A673 (cell line): ENCODE results near the gene SOS1. TPM values are rescaled to one million over a fixed set of nuclear protein-coding genes. Genes with fewer than 3 reads are reported as not detected.
A peak's percentile ranks its signal among the peaks of the same experiment; 100 is the strongest.

Experiments used
- BruUV-seq: library from RNA; stranded (reverse); fragments of 400-500 nt; replicated peaks from 2 replicates; lab custom pipeline; 2021; lab: Mats Ljungman, UMichigan
- CTCF ChIA-PET: fragments of 300-600 bp; sonication (Branson Sonifier 250); formaldehyde crosslinking; loops from one replicate; lab custom pipeline; 2022; ENCODE audit warnings: antibody characterized with exemption; lab: Charles Lee
- POLR2A ChIA-PET: fragments of 300-600 bp; sonication (Branson Sonifier 250); formaldehyde crosslinking; loops from one replicate; lab custom pipeline; 2022; ENCODE audit warnings: antibody characterized with exemption; ENCODE audit not compliant: low non-redundant PET; lab: Charles Lee
- DNase-seq: peaks from one replicate; pipeline ENCODE4 v3.0.0-alpha.2; 2015; ENCODE audit warnings: low spot score
- H3K27ac ChIP-seq: fragments of 200-600 bp; sonication (generic); 2 replicates; pipeline ENCODE4 v1.5.1; 2016; ENCODE audit warnings: mixed run types, low read depth, mild to moderate bottlenecking, mixed read lengths, antibody characterized with exemption, low read length; ENCODE audit not compliant: poor library complexity, severe bottlenecking
- H3K27me3 ChIP-seq: fragments of 200-600 bp; sonication (generic); replicated peaks from 2 replicates; pipeline ENCODE4 v1.6.1; 2017; ENCODE audit warnings: mixed run types, low read depth, mild to moderate bottlenecking, mixed read lengths, antibody characterized with exemption, low read length; ENCODE audit not compliant: insufficient read depth, poor library complexity
- H3K36me3 ChIP-seq: fragments of 200-600 bp; sonication (generic); 2 replicates; pipeline ENCODE4 v1.6.1; 2016; ENCODE audit warnings: mixed run types, mild to moderate bottlenecking, mixed read lengths, antibody characterized with exemption, low read length; ENCODE audit not compliant: insufficient read depth, poor library complexity, severe bottlenecking
- H3K4me1 ChIP-seq: fragments of 200-600 bp; sonication (generic); 2 replicates; pipeline ENCODE4 v1.6.1; 2017; ENCODE audit warnings: mixed run types, mild to moderate bottlenecking, mixed read lengths, antibody characterized with exemption, low read length; ENCODE audit not compliant: insufficient read depth, poor library complexity, severe bottlenecking
- H3K4me3 ChIP-seq: fragments of 200-600 bp; sonication (generic); 2 replicates; pipeline ENCODE4 v1.5.1; 2016; ENCODE audit warnings: low read depth, mixed run types, mild to moderate bottlenecking, mixed read lengths, low read length; ENCODE audit not compliant: poor library complexity, severe bottlenecking
- H3K9me3 ChIP-seq: fragments of 200-600 bp; sonication (generic); 2 replicates; pipeline ENCODE4 v1.6.1; 2016; ENCODE audit warnings: mixed run types, low read depth, mild to moderate bottlenecking, mixed read lengths, antibody characterized with exemption, low read length; ENCODE audit not compliant: poor library complexity, severe bottlenecking
- EZH2 ChIP-seq: fragments of 200-600 bp; sonication (generic); IDR thresholded peaks from 2 replicates; pipeline ENCODE4 v1.6.1; 2017; ENCODE audit warnings: borderline replicate concordance, low read depth, mild to moderate bottlenecking, mixed read lengths, antibody characterized with exemption, low read length; ENCODE audit not compliant: poor library complexity, severe bottlenecking
- intact Hi-C: fragments of 100-400 bp; cut with micrococcal nuclease; formaldehyde crosslinking; loops from one replicate; pipeline ENCODE4 v1.10.0; 2022; ENCODE audit not compliant: unreplicated experiment
- total RNA-seq: library from RNA; stranded (reverse); gene quantifications from 2 replicates; pipeline ENCODE4 v1.2.3, GENCODE V29; 2021
- TF ChIP-seq, protein P1 (sequence below): fragments of 300-800, 200-600 bp; sonication (generic); conservative IDR thresholded peaks from 2 replicates; pipeline ENCODE4 v1.5.1; 2017; ENCODE audit warnings: low read depth, mild to moderate bottlenecking, antibody characterized with exemption, low read length, moderate library complexity, mixed read lengths

The SOS1 gene
- total RNA-seq, 1 experiment from 2014 or later = 37.8 TPM

DNA sequence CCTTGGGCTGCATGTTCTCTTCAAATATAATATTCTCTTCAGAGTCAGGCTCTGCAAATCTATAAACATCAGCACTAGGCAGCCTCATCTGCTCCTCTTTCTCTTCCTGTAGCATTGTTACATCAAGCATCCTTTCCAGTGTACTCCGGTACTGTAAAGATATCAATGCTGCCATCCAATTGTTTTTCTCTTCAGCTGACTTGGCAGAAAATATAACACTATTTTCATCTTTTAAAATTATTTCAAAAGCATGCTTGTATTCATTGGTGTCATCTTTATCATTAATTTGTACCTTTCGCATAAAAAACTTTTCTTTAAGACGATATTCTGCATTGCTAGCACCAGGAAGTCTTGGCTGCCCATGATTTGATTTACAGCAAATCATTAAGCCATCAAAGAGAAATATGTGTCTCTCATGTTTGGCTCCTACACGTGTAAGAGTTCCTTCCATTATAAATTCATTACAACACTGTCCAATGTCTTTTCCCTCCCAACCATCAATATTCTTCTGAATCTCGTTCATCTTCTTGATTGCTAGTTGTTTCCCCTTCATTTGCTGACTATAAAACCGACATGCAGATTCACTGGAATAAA, 98.1 kb downstream of the SOS1 start:
- H3K27me3 ChIP-seq = no peaks in the 10 kb centered on the region
- peaks cover 4% of the 10 kb centered on the region for H3K36me3 ChIP-seq
- ChIA-PET CTCF (no interaction called here), POLR2A (no interaction called here)
- no peak overlapping the region for H3K27ac ChIP-seq
- no peak overlapping the region for H3K4me3 ChIP-seq
- no peak for TF ChIP-seq EZH2
- TF ChIP-seq, protein P1, sequence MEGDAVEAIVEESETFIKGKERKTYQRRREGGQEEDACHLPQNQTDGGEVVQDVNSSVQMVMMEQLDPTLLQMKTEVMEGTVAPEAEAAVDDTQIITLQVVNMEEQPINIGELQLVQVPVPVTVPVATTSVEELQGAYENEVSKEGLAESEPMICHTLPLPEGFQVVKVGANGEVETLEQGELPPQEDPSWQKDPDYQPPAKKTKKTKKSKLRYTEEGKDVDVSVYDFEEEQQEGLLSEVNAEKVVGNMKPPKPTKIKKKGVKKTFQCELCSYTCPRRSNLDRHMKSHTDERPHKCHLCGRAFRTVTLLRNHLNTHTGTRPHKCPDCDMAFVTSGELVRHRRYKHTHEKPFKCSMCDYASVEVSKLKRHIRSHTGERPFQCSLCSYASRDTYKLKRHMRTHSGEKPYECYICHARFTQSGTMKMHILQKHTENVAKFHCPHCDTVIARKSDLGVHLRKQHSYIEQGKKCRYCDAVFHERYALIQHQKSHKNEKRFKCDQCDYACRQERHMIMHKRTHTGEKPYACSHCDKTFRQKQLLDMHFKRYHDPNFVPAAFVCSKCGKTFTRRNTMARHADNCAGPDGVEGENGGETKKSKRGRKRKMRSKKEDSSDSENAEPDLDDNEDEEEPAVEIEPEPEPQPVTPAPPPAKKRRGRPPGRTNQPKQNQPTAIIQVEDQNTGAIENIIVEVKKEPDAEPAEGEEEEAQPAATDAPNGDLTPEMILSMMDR = no peak
- H3K9me3 ChIP-seq = no peaks in the 10 kb centered on the region
- DNase-seq = no peak
- TSS peak; percentile 28 for BruUV-seq
- intact Hi-C loops = no loop called here
- peaks cover 22% of the 10 kb centered on the region for H3K4me1 ChIP-seq

DNA sequence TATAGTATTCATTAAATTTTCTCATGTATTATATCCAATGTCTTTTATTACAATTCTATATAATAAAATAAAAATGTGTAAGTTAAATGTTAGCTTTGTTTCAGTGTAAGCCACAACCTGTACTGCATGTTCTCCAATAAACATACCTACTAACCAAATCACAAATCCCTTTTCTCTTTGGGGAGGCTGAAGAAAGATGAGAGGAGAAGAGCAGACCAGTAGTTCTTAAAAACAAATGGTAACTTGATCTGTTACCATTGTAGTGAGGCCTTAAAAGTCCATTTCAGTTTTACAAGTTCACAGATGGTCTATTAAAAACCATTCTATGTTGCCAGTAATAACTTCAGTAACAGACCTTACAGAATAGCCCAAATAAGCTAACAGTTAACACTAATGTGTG, 100.5 kb downstream of the SOS1 start:
- CTCF ChIA-PET = no interaction called here

DNA sequence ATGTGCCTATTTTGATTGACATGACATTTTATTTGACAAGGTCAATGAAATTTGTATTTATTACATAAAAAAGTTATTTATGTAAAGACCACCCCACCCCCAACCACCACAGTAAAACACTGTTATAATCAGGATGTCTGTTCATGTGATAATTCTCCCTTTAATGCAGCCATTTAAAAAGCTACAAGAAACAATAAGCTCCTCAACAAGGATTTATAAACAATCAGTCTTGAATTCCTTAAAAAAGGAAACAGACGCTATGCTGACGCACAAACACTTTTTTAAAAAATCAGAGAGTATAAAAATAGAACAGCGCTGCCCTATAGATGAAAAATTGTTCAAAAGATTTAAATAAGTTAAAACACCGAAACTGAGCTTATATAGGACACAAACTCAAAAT, 102.2 kb downstream of the SOS1 start:
- no peak overlapping the region for H3K4me3 ChIP-seq
- H3K36me3 ChIP-seq = peaks cover 4% of the 10 kb centered on the region
- TF ChIP-seq, protein P1 = no peak
- TF ChIP-seq EZH2 = no peak
- H3K4me1 ChIP-seq = peaks cover 31% of the 10 kb centered on the region
- ChIA-PET CTCF (no interaction called here), POLR2A (no interaction called here)
- intact Hi-C loops = no loop called here
- DNase-seq = no peak
- no TSS peak for BruUV-seq
- no peaks in the 10 kb centered on the region for H3K9me3 ChIP-seq
- H3K27me3 ChIP-seq = no peaks in the 10 kb centered on the region
- no peak overlapping the region for H3K27ac ChIP-seq

More for the DNA sequence above, 100.5 kb downstream of the SOS1 start:
- no peak for DNase-seq
- Histone ChIP-seq H3K4me1 (peaks cover 33% of the 10 kb centered on the region), H3K9me3 (no peaks in the 10 kb centered on the region), H3K27ac (no peak overlapping the region), H3K4me3 (no peak overlapping the region), H3K27me3 (no peaks in the 10 kb centered on the region), H3K36me3 (peaks cover 4% of the 10 kb centered on the region)
- TF ChIP-seq, protein P1 = no peak
- no peak for TF ChIP-seq EZH2
- intact Hi-C loops = no loop called here
- POLR2A ChIA-PET = no interaction called here
- no TSS peak for BruUV-seq
